GM19372 (cell line): Measurements from ENCODE around the gene FBLN2.

Source experiments
- ATAC-seq: cut with Tn5 transposase; IDR thresholded peaks from one replicate; pipeline ENCODE4 v1.9.1; 2021; ENCODE audit warnings: mild to moderate bottlenecking, low read depth, moderate library complexity; ENCODE audit not compliant: unreplicated experiment

Gene FBLN2

GRCh38 chr3:13634615-13635014 is 85.7 kb downstream of the FBLN2 start:
- ATAC-seq, result no peak

GRCh38 chr3:13636186-13636585 is 87.3 kb downstream of the FBLN2 start:
- ATAC-seq, result no peak

- no peak for ATAC-seq
Observed at GRCh38 chr3:13636874-13637273, 87.9 kb downstream of the FBLN2 start.

- ATAC-seq, result no peak
Observed at GRCh38 chr3:13637311-13637891, 88.5 kb downstream of the FBLN2 start.

- no peak for ATAC-seq
Observed at GRCh38 chr3:13637953-13638352, 89.0 kb downstream of the FBLN2 start.

GRCh38 chr3:13638927-13639326 is 90.0 kb downstream of the FBLN2 start:
- ATAC-seq, result no peak

- no peak for ATAC-seq
Observed at GRCh38 chr3:13642597-13642996, 93.7 kb downstream of the FBLN2 start.

- ATAC-seq, result no peak
Observed at GRCh38 chr3:13644341-13645117, 95.6 kb downstream of the FBLN2 start.

GRCh38 chr3:13645801-13646637 is 97.1 kb downstream of the FBLN2 start:
- ATAC-seq, result no peak

GRCh38 chr3:13647298-13648059 is 98.6 kb downstream of the FBLN2 start:
- ATAC-seq, result no peak

GRCh38 chr3:13648060-13649001 is 99.4 kb downstream of the FBLN2 start:
- peak; percentile 55 for ATAC-seq

GRCh38 chr3:13650210-13651056 is 101.5 kb downstream of the FBLN2 start:
- ATAC-seq, result peak; percentile 79

- no peak for ATAC-seq
Observed at GRCh38 chr3:13651057-13651400, 102.1 kb downstream of the FBLN2 start.

GRCh38 chr3:13651775-13652428 is 103.0 kb downstream of the FBLN2 start:
- no peak for ATAC-seq

- ATAC-seq, result no peak
Observed at GRCh38 chr3:13652728-13653127, 103.8 kb downstream of the FBLN2 start.

- ATAC-seq, result no peak
Observed at GRCh38 chr3:13653631-13654279, 104.8 kb downstream of the FBLN2 start.

- no peak for ATAC-seq
Observed at GRCh38 chr3:13654330-13655060, 105.6 kb downstream of the FBLN2 start.
